VCaP (cell line): ENCODE data around the gene MEI4.
"Not testable (repeated sequence)": the region's sequence is repeated elsewhere in the genome, so short reads cannot be mapped to it uniquely, and the experiment has no call there.

ENCODE experiments used
- H3K27ac ChIP-seq: fragments of 450-650 bp; 2 replicates; pipeline ENCODE4 v1.5.1; 2017
- CTCF ChIP-seq: fragments of 450-650 bp; conservative IDR thresholded peaks from 2 replicates; pipeline ENCODE4 v1.5.1; 2017; ENCODE audit warnings: mild to moderate bottlenecking, moderate library complexity

The MEI4 gene

DNA sequence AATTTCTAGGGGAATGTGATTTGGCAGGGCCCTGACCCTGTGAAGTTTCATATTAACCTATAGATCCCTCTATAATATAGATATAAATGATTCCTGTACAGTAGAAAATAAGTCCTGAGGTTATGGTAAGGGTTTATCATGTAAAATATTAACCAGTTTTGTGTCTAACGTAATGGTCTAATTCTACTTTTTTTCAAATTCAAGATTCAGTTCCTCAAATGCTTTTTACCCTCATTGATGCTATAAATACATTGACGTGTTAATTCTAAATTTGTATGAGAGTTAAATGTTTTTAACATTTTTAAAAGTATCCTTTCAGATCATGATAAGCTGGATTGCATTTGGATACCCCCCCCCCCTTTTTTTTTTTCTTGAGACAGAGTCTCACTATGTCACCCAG lies 169.4 kb downstream of the MEI4 start:
- no peak for TF ChIP-seq CTCF
- no peak overlapping the region for H3K27ac ChIP-seq

DNA sequence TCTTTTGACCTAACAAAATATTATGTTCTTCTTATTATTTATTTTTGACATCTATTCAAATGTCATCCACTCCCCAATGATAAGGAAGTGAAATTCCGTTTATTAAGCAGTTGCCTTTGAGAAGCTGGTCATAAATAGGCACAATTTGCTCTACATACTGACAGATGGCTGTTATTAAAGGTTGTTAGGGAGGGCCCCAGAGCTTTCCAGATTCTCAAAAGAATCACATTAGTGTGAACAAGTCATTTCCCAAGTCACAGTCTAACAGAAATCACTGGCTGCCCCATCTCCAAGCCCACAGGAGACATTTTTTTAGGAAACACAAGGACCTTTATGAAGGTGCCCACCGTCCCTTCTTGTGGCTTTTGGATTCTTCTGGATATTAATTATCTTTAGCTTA lies 172.4 kb downstream of the MEI4 start:
- TF ChIP-seq CTCF: no peak
- H3K27ac ChIP-seq: no peak overlapping the region

GRCh38 chr6:77829736-77830135 lies 176.9 kb downstream of the MEI4 start:
- H3K27ac ChIP-seq: no peak overlapping the region
- no peak for TF ChIP-seq CTCF

GRCh38 chr6:77833749-77834148 lies 180.9 kb downstream of the MEI4 start:
- not testable (repeated sequence) for H3K27ac ChIP-seq

GRCh38 chr6:77834591-77834996 lies 181.8 kb downstream of the MEI4 start:
- TF ChIP-seq CTCF: no peak
- H3K27ac ChIP-seq: no peak overlapping the region

DNA sequence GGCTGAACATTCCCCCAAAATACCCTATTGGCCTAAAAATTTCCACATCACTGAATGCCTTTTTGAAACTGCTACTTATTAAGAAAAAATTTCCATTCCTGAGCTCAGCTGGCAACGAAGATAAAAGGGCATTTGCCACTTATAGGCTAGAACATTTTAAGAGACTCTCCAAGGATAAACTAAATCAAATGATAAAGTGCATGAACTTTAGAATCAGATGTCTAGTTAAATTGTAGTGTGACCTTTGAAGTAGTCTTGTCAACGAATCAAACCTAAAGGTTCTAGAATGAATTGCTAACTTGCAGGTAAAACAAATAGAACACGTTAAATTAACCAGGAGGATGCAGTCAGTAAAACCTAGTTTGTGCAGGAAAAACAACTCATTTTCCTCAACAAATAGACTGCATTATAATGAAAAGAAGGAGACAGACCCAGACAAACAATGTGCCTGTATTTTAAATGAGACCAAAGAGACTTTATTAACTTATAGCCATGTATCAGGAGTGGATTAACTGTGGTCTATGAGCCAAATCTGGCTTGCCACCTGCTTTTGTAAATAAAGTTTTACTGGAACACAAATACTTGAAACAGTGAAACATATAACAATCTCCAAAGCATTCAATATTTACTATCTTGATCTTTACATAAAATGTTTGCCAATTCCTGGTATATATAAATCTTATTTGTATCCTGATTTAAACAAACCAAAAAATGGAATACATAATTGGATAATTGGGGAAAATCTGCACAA lies 184.4 kb downstream of the MEI4 start:
- no peak overlapping the region for H3K27ac ChIP-seq
- TF ChIP-seq CTCF: no peak

DNA sequence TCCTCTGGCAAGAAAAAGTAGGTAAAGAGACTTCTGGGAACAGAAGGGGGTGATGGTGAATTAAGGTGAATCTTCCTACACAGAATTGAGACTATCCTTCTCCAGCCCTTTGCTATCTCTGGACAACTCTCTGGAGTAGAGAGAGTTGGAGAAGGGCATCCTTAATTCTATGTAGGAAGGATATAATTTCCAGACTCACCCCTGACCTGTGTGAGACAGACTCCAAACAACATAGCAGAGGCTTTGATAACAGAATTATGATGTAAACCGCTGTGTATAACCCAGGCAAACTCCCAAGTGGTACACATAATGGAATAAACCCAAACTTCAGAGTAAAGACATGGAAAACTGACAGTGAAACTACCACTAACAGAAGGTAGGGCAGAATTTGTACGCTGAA lies 186.5 kb downstream of the MEI4 start:
- no peak for TF ChIP-seq CTCF
- H3K27ac ChIP-seq: no peak overlapping the region

DNA sequence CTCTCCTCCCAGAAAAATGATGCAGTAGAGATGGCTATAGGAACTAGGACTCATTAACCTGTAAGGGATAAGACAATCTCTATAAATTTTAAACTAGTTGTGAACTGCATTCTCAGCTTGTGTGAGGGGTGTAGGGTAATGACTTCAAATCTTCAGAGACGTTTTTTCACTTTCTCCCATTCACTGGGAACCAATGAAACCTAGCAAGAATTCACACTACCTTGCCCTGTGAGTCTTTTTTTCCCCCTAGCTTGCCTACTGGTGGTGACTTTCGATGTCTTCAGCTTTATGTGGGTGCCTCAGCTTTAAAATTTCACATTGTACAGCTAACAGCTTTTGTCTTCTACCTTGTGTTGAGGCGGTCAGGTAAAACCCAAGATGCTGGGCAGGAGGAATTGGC lies 192.0 kb downstream of the MEI4 start:
- no peak for TF ChIP-seq CTCF
- no peak overlapping the region for H3K27ac ChIP-seq
